Measurements from ENCODE around the gene NLGN1. TPM values are rescaled to one million over a fixed set of nuclear protein-coding genes. Genes with fewer than 3 reads are reported as not detected.

The NLGN1 gene
- total and polyA plus RNA-seq, 2 experiments from 2014 or later: 5.1 to 11.2 TPM

DNA sequence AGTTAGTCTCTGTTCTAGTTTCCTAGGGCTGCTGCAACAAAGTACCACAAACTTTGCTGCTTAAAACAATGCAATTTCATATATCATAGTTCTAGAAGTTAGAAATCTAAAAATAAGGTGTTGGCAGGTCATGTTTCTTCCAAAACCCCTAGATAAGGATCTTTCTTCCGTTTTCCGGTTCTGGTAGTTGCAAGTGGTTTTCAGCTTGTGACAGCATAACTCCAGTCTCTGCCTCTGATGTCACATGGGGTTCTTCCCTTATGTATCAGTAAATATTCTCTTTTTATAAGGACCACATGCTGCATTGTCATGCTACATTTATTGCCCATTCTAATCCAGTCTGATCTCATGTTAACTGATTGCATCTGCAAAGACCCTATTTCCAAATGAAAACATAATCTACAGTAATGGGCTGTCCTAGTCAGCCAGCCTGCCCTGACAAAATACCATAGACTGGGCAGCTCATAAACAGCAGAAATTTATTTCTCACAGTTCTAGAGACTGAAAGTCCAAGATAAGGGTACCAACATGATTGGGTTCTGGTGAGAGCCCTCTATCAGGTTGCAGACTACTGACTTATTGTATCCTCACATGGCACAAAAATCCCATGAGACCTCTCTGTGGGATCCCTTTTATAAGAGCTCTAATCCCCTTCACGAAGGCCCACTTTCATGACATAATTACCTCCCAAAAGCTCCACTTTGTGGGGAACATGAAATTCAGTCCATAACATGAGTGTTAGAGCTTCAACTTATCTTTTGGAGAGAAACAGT lies 819.6 kb downstream of the NLGN1 start:
- no peaks in the 10 kb centered on the region for H3K36me3 ChIP-seq (replicated peaks; ENCODE audit: insufficient read depth, low read depth)
- DNase-seq (ENCODE audit: low spot score): no peak
- H3K79me2 ChIP-seq: no peaks in the 10 kb centered on the region
- H3K4me1 ChIP-seq (ENCODE audit: insufficient read depth): no peaks in the 10 kb centered on the region
- H3K4me2 ChIP-seq: no peak overlapping the region
- no peaks in the 10 kb centered on the region for H3K27me3 ChIP-seq
- H2AFZ ChIP-seq: no peak overlapping the region
- H3K27ac ChIP-seq: no peak overlapping the region
- WGBS (ENCODE audit: low lambda C conversion rate, missing lambda C conversion rate): 59% methylated on average over 3 of the region's 3 CpGs
- TF ChIP-seq EZH2 (IDR thresholded peaks at IDR 0.05; ENCODE audit: borderline replicate concordance): no peak
- TF ChIP-seq, protein P1, sequence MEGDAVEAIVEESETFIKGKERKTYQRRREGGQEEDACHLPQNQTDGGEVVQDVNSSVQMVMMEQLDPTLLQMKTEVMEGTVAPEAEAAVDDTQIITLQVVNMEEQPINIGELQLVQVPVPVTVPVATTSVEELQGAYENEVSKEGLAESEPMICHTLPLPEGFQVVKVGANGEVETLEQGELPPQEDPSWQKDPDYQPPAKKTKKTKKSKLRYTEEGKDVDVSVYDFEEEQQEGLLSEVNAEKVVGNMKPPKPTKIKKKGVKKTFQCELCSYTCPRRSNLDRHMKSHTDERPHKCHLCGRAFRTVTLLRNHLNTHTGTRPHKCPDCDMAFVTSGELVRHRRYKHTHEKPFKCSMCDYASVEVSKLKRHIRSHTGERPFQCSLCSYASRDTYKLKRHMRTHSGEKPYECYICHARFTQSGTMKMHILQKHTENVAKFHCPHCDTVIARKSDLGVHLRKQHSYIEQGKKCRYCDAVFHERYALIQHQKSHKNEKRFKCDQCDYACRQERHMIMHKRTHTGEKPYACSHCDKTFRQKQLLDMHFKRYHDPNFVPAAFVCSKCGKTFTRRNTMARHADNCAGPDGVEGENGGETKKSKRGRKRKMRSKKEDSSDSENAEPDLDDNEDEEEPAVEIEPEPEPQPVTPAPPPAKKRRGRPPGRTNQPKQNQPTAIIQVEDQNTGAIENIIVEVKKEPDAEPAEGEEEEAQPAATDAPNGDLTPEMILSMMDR (IDR thresholded peaks at IDR 0.05; ENCODE audit: poor library complexity): no peak
- TF ChIP-seq EZH2phosphoT487 (IDR thresholded peaks at IDR 0.05; ENCODE audit: low read depth, severe bottlenecking, unreplicated experiment): no peak
- H4K20me1 ChIP-seq (ENCODE audit: insufficient read depth, poor library complexity, severe bottlenecking): no peaks in the 10 kb centered on the region
- H3K9me3 ChIP-seq (ENCODE audit: low read depth): no peaks in the 10 kb centered on the region
- H3K4me3 ChIP-seq: no peak overlapping the region
- no peaks in the 10 kb centered on the region for H3K9me2 ChIP-seq (replicated peaks; ENCODE audit: insufficient read depth)

DNA sequence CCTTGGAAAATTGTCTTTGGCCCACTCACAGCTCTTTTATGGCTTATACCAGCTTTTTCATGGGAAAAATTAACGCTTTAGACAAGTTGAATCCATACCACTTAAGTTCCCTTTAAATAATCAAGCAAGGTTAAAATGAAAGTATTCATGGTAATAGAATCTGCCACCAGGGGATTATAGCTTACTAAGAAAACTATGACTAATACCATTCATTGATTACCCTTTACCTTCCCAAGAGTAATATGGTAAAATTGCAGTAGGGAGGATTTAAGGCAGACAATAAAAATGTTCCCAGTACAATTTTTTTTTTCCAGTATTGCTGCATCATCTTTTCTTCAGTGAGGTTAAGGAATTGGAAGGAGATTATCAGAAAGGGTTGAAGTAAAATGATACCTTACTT lies 820.5 kb downstream of the NLGN1 start:
- H3K4me3 ChIP-seq: no peak overlapping the region
- H3K4me2 ChIP-seq: no peak overlapping the region
- H3K79me2 ChIP-seq: no peaks in the 10 kb centered on the region
- no peak overlapping the region for H3K27ac ChIP-seq
- H3K27me3 ChIP-seq: no peaks in the 10 kb centered on the region
- no peak overlapping the region for H2AFZ ChIP-seq
- H3K36me3 ChIP-seq (replicated peaks; ENCODE audit: insufficient read depth, low read depth): no peaks in the 10 kb centered on the region
- H3K9me2 ChIP-seq (replicated peaks; ENCODE audit: insufficient read depth): no peaks in the 10 kb centered on the region
- no peaks in the 10 kb centered on the region for H3K4me1 ChIP-seq (ENCODE audit: insufficient read depth)
- no peak for DNase-seq (ENCODE audit: low spot score)
- 100% methylated on average over 1 of the region's 1 CpG for WGBS (ENCODE audit: low lambda C conversion rate, missing lambda C conversion rate)
- no peak for TF ChIP-seq EZH2phosphoT487 (IDR thresholded peaks at IDR 0.05; ENCODE audit: low read depth, severe bottlenecking, unreplicated experiment)
- no peak for TF ChIP-seq EZH2 (IDR thresholded peaks at IDR 0.05; ENCODE audit: borderline replicate concordance)
- TF ChIP-seq, protein P1 (IDR thresholded peaks at IDR 0.05; ENCODE audit: poor library complexity): no peak
- H4K20me1 ChIP-seq (ENCODE audit: insufficient read depth, poor library complexity, severe bottlenecking): no peaks in the 10 kb centered on the region
- H3K9me3 ChIP-seq (ENCODE audit: low read depth): no peaks in the 10 kb centered on the region

DNA sequence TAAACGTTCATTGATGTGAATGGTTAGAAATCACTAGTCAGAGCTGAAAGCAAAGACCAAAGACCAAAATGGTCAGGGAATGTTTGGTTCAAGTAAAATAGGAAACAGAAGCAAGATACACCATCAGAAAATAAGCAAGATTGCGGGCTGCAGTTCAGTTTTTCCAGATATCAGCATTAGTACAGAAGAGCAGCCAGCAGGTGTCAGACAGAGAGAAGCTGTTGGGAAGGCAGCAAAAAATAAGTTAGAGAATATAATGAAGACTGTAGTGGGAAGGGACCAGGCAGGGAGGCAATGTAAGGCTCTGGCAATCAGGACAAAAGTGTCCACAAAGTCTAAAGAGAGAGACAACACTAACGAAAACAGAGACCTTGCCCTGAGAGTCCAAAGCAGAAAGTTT lies 822.2 kb downstream of the NLGN1 start:
- no peak for TF ChIP-seq EZH2phosphoT487 (IDR thresholded peaks at IDR 0.05; ENCODE audit: low read depth, severe bottlenecking, unreplicated experiment)
- TF ChIP-seq, protein P1 (IDR thresholded peaks at IDR 0.05; ENCODE audit: poor library complexity): peak; percentile 37
- TF ChIP-seq EZH2 (IDR thresholded peaks at IDR 0.05; ENCODE audit: borderline replicate concordance): no peak
- H3K4me3 ChIP-seq: no peak overlapping the region
- H3K9me2 ChIP-seq (replicated peaks; ENCODE audit: insufficient read depth): no peaks in the 10 kb centered on the region
- 61% methylated on average over 3 of the region's 3 CpGs for WGBS (ENCODE audit: low lambda C conversion rate, missing lambda C conversion rate)
- no peak overlapping the region for H2AFZ ChIP-seq
- no peak overlapping the region for H3K4me2 ChIP-seq
- H3K4me1 ChIP-seq (ENCODE audit: insufficient read depth): no peaks in the 10 kb centered on the region
- no peak overlapping the region for H3K27ac ChIP-seq
- no peaks in the 10 kb centered on the region for H3K36me3 ChIP-seq (replicated peaks; ENCODE audit: insufficient read depth, low read depth)
- no peaks in the 10 kb centered on the region for H4K20me1 ChIP-seq (ENCODE audit: insufficient read depth, poor library complexity, severe bottlenecking)
- H3K27me3 ChIP-seq: no peaks in the 10 kb centered on the region
- DNase-seq (ENCODE audit: low spot score): no peak
- H3K79me2 ChIP-seq: no peaks in the 10 kb centered on the region
- H3K9me3 ChIP-seq (ENCODE audit: low read depth): no peaks in the 10 kb centered on the region

All from hepatocyte (in vitro differentiated cells).